ENCODE results near the gene ATOH7. TPM values are rescaled to one million over a fixed set of nuclear protein-coding genes. Genes with fewer than 3 reads are reported as not detected.
"Not testable (repeated sequence)": the region's sequence is repeated elsewhere in the genome, so short reads cannot be mapped to it uniquely, and the experiment has no call there.

ATOH7 gene
- under 0.01 TPM in 1 of 2 replicates, not detected in the other for total RNA-seq

GRCh38 chr10:68231817-68232251 lies at the start of gene ATOH7:
TSS of gene ATOH7 (minus strand) at chr10:68232113. CDS start at chr10:68231677, 436 bp downstream.
- no peak for TF ChIP-seq CTCF (IDR thresholded peaks at IDR 0.05; ENCODE audit: extremely low read depth, low read depth, low read length)
- H3K4me2 ChIP-seq (ENCODE audit: insufficient read depth, low read length), result peak within 1 kb of the TSS; percentile 93
- no peaks in the 10 kb centered on the region for H3K36me3 ChIP-seq (ENCODE audit: insufficient read depth, low read length)
- H3K27me3 ChIP-seq (ENCODE audit: insufficient read depth, low read length), result peaks cover 18% of the 10 kb centered on the region
- H3K27ac ChIP-seq (ENCODE audit: low read depth, low read length), result no peak within 1 kb of the TSS
- no peak for DNase-seq (ENCODE audit: insufficient read length, low spot score, missing footprints)
- H3K9me3 ChIP-seq (ENCODE audit: low read depth, low read length), result no peaks in the 10 kb centered on the region
- no peaks in the 10 kb centered on the region for H4K20me1 ChIP-seq (ENCODE audit: insufficient read depth, low read length)
- H3K4me3 ChIP-seq (ENCODE audit: insufficient read depth, low read length), result peak within 1 kb of the TSS; percentile 78
- peak within 1 kb of the TSS; percentile 95 for H2AFZ ChIP-seq (ENCODE audit: low read length)
- no peaks in the 10 kb centered on the region for H3K79me2 ChIP-seq (ENCODE audit: insufficient read depth, low read length)
- H3K4me1 ChIP-seq (ENCODE audit: insufficient read depth, low read length), result peaks cover 14% of the 10 kb centered on the region

GRCh38 chr10:68280758-68281157 lies 48.8 kb upstream of the ATOH7 start:
- no peak for TF ChIP-seq CTCF (IDR thresholded peaks at IDR 0.05; ENCODE audit: extremely low read depth, low read depth, low read length)
- no peaks in the 10 kb centered on the region for H3K27me3 ChIP-seq (ENCODE audit: insufficient read depth, low read length)
- no peak overlapping the region for H3K4me2 ChIP-seq (ENCODE audit: insufficient read depth, low read length)
- no peaks in the 10 kb centered on the region for H3K79me2 ChIP-seq (ENCODE audit: insufficient read depth, low read length)
- H3K9me3 ChIP-seq (ENCODE audit: low read depth, low read length), result no peaks in the 10 kb centered on the region
- H3K4me3 ChIP-seq (ENCODE audit: insufficient read depth, low read length), result no peak overlapping the region
- H3K4me1 ChIP-seq (ENCODE audit: insufficient read depth, low read length), result no peaks in the 10 kb centered on the region
- no peak overlapping the region for H3K27ac ChIP-seq (ENCODE audit: low read depth, low read length)
- H3K36me3 ChIP-seq (ENCODE audit: insufficient read depth, low read length), result no peaks in the 10 kb centered on the region
- no peaks in the 10 kb centered on the region for H4K20me1 ChIP-seq (ENCODE audit: insufficient read depth, low read length)
- no peak for DNase-seq (ENCODE audit: insufficient read length, low spot score, missing footprints)
- no peak overlapping the region for H2AFZ ChIP-seq (ENCODE audit: low read length)

GRCh38 chr10:68278906-68279753 lies 47.2 kb upstream of the ATOH7 start:
- H4K20me1 ChIP-seq (ENCODE audit: insufficient read depth, low read length); H3K36me3 ChIP-seq (ENCODE audit: insufficient read depth, low read length); H3K9me3 ChIP-seq (ENCODE audit: low read depth, low read length); H3K4me3 ChIP-seq (ENCODE audit: insufficient read depth, low read length); H3K79me2 ChIP-seq (ENCODE audit: insufficient read depth, low read length); H3K27ac ChIP-seq (ENCODE audit: low read depth, low read length); H3K27me3 ChIP-seq (ENCODE audit: insufficient read depth, low read length); H3K4me2 ChIP-seq (ENCODE audit: insufficient read depth, low read length); H2AFZ ChIP-seq (ENCODE audit: low read length); H3K4me1 ChIP-seq (ENCODE audit: insufficient read depth, low read length); DNase-seq (ENCODE audit: insufficient read length, low spot score, missing footprints): not testable (repeated sequence)

GRCh38 chr10:68277814-68278213 lies 45.9 kb upstream of the ATOH7 start:
- not testable (repeated sequence) for H3K4me2 ChIP-seq (ENCODE audit: insufficient read depth, low read length); H3K4me3 ChIP-seq (ENCODE audit: insufficient read depth, low read length); H3K27me3 ChIP-seq (ENCODE audit: insufficient read depth, low read length); H2AFZ ChIP-seq (ENCODE audit: low read length); H3K27ac ChIP-seq (ENCODE audit: low read depth, low read length); H3K9me3 ChIP-seq (ENCODE audit: low read depth, low read length); H3K36me3 ChIP-seq (ENCODE audit: insufficient read depth, low read length); DNase-seq (ENCODE audit: insufficient read length, low spot score, missing footprints); H4K20me1 ChIP-seq (ENCODE audit: insufficient read depth, low read length); H3K4me1 ChIP-seq (ENCODE audit: insufficient read depth, low read length); H3K79me2 ChIP-seq (ENCODE audit: insufficient read depth, low read length)

GRCh38 chr10:68276224-68276623 lies 44.3 kb upstream of the ATOH7 start:
- TF ChIP-seq CTCF (IDR thresholded peaks at IDR 0.05; ENCODE audit: extremely low read depth, low read depth, low read length), result no peak
- Histone ChIP-seq H4K20me1 (ENCODE audit: insufficient read depth, low read length) (no peaks in the 10 kb centered on the region), H3K79me2 (ENCODE audit: insufficient read depth, low read length) (no peaks in the 10 kb centered on the region), H3K27me3 (ENCODE audit: insufficient read depth, low read length) (no peaks in the 10 kb centered on the region), H3K4me3 (ENCODE audit: insufficient read depth, low read length) (no peak overlapping the region), H3K4me1 (ENCODE audit: insufficient read depth, low read length) (peaks cover 1% of the 10 kb centered on the region), H3K9me3 (ENCODE audit: low read depth, low read length) (no peaks in the 10 kb centered on the region), H3K36me3 (ENCODE audit: insufficient read depth, low read length) (no peaks in the 10 kb centered on the region), H2AFZ (ENCODE audit: low read length) (no peak overlapping the region), H3K27ac (ENCODE audit: low read depth, low read length) (no peak overlapping the region), H3K4me2 (ENCODE audit: insufficient read depth, low read length) (no peak overlapping the region)
- DNase-seq (ENCODE audit: insufficient read length, low spot score, missing footprints), result no peak

All from osteoblast (primary cell).